GM18511 (cell line): ENCODE measurements around the gene SLC4A2.

ENCODE experiments used
- ATAC-seq: cut with Tn5 transposase; IDR thresholded peaks from one replicate; pipeline ENCODE4 v1.9.1; 2021; ENCODE audit warnings: mild to moderate bottlenecking, moderate library complexity; ENCODE audit not compliant: unreplicated experiment

SLC4A2 gene

GRCh38 chr7:151110941-151111645 is 51.7 kb downstream of the SLC4A2 start:
- ATAC-seq = peak; percentile 90

GRCh38 chr7:151113344-151114150 is 54.2 kb downstream of the SLC4A2 start:
- ATAC-seq = no peak

- ATAC-seq = peak; percentile 25
These were observed 55.0 kb downstream of the SLC4A2 start for GRCh38 chr7:151114151-151115090.

- peak; percentile 41 for ATAC-seq
These were observed 55.9 kb downstream of the SLC4A2 start for GRCh38 chr7:151115121-151115835.

GRCh38 chr7:151115836-151116418 is 56.5 kb downstream of the SLC4A2 start:
- ATAC-seq = no peak

GRCh38 chr7:151116603-151117440 is 57.4 kb downstream of the SLC4A2 start:
- ATAC-seq = no peak

- no peak for ATAC-seq
These were observed 58.2 kb downstream of the SLC4A2 start for GRCh38 chr7:151117565-151117964.

- no peak for ATAC-seq
These were observed 59.0 kb downstream of the SLC4A2 start for GRCh38 chr7:151118108-151119054.

- ATAC-seq = no peak
These were observed 59.6 kb downstream of the SLC4A2 start for GRCh38 chr7:151119055-151119415.

GRCh38 chr7:151119902-151120301 is 60.5 kb downstream of the SLC4A2 start:
- ATAC-seq = no peak

GRCh38 chr7:151120896-151121295 is 61.5 kb downstream of the SLC4A2 start:
- no peak for ATAC-seq

- ATAC-seq = no peak
These were observed 62.2 kb downstream of the SLC4A2 start for GRCh38 chr7:151121380-151122170.

- ATAC-seq = no peak
These were observed 62.9 kb downstream of the SLC4A2 start for GRCh38 chr7:151122276-151122675.

- no peak for ATAC-seq
These were observed 63.4 kb downstream of the SLC4A2 start for GRCh38 chr7:151122796-151123157.

GRCh38 chr7:151123158-151123821 is 63.9 kb downstream of the SLC4A2 start:
- no peak for ATAC-seq

- peak; percentile 93 for ATAC-seq
These were observed 64.6 kb downstream of the SLC4A2 start for GRCh38 chr7:151123822-151124464.
